GM12872 (cell line): ENCODE data around the gene RBMS2.

Source experiments
- TF ChIP-seq, protein P1 (sequence below): IDR thresholded peaks from 3 replicates; pipeline ENCODE4 v1.5.1; 2011; ENCODE audit warnings: low read depth, mild to moderate bottlenecking, low read length, moderate library complexity; ENCODE audit not compliant: insufficient read depth

RBMS2 gene

DNA sequence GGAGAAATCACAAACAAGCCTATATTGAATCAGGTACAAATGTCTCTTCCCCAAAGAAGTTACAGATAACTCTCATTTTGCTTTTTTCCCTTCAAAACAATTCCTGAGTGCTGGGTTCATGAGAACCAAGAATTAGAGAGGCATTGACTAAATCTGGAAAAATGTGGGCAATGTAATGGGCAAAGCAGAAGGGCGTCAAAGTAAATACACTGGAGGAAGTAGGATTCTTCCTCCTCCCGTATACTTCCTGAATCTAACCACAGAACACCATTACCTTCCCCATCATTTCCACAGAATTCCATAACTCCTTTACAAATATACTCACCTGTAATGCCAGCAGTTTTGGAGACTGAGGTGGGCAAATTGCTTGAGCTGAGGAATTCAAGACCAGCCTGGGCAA lies 3.0 kb upstream of the RBMS2 start:
- TF ChIP-seq, protein P1, sequence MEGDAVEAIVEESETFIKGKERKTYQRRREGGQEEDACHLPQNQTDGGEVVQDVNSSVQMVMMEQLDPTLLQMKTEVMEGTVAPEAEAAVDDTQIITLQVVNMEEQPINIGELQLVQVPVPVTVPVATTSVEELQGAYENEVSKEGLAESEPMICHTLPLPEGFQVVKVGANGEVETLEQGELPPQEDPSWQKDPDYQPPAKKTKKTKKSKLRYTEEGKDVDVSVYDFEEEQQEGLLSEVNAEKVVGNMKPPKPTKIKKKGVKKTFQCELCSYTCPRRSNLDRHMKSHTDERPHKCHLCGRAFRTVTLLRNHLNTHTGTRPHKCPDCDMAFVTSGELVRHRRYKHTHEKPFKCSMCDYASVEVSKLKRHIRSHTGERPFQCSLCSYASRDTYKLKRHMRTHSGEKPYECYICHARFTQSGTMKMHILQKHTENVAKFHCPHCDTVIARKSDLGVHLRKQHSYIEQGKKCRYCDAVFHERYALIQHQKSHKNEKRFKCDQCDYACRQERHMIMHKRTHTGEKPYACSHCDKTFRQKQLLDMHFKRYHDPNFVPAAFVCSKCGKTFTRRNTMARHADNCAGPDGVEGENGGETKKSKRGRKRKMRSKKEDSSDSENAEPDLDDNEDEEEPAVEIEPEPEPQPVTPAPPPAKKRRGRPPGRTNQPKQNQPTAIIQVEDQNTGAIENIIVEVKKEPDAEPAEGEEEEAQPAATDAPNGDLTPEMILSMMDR: no peak

DNA sequence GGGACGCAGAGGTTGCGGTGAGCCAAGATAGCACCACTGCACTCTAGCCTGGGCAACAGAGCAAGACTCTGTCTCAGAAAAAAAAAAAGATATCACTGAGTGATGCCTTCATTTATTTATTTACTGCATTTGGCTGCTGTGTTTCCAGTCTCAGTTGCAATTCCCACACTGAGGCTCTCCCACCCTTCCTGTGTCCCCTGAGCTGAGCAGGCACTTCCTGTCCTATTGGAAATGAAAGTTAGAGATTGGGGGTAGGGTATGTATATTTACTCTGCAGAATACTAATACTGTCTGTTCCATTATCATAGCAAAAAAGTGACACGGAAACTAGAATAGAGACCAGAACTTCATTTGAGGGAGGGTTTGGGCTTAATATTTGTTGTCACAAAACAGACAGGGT lies 1.6 kb upstream of the RBMS2 start:
- TF ChIP-seq, protein P1: no peak

DNA sequence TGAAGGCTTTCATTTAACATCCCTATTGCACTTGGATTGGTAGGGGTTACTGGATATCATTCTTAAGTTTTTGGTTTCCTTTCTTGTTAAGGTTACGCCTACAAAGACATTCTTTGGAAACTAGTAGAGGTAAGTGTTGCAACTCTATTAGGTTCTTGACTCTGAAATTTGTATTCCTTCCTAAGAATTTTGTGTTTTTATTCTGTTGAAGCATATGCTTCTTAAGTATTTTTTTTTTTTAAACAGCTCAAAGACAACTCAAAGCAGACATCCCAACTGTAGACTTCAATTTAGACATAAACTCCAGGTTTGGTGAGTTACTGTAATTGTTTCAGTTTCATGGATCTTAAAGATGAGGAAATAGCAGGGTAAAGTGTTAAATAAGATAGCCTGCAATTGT lies 1.1 kb upstream of the RBMS2 start:
- TF ChIP-seq, protein P1: no peak

DNA sequence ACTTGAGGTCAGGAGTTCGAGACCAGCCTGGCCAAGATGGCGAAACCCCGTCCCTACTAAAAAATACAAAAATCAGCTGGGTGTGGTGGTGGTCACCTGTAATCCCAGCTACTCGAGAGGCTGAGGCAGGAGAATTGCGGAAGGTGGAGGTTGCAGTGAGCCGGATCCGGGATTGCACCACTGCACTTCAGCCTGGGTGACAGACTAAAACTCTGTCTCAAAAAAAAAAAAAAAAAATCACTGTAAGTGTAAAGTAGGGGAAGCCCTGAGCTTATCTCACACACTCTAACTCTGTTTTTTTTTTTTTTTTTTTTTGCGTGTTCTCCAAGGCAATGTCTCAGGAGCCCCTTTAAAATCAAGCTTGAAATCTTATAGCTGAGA lies 421 bp upstream of the RBMS2 start:
- TF ChIP-seq, protein P1: no peak

DNA sequence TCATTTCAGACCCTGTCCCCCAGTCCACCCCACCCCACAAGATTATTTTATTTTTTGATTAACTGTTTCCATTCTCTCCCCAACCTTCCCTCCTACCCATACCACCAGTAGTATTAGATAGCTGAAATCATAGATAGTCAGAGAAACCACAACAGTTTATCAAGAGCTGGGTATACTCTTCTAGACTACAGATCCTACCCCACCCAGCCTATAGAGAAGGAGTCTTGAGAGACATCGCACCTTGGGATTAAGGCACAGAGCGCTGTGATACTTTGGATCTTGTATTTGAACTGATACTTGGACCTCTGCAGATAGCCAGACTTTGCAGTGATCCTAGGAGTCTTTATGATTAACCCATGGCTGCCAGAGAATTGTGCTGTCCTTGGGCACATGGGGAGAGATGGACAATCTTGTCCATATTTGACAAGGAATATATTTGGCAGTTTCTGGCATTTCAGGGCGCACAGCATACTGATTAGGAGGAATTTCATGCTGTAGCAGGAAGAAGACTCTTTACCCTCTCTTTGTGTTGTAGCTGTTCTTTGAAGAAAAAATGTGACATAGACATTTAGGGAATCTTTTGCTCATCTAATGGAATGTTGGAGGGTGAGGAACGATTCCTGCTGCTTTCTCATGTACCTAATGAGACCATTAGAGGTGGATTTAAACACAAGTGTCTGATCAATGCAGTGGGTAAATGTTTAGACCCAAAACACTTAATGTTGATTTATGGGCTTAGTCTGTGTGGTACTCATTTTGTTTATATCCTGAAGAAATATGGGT lies 982 bp downstream of the RBMS2 start:
- TF ChIP-seq, protein P1: no peak

DNA sequence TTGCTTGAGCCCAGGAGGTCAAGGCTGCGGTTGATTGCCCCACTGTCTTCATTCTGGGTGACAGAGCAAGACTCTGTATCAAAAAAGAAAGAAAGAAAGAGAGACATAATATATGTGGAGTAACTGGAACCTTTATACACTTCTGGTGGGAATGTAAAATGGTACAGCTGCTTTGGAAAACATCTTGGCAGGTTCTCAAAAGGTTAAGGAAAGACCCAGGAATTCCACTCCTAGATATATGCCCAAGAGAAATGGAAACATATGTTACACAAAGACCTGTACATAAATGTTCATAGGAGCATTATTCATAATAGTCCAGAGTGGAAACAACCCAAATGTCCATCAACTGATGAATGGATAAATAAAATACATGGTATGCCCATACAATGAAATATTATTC lies 7.2 kb downstream of the RBMS2 start:
- TF ChIP-seq, protein P1: no peak

DNA sequence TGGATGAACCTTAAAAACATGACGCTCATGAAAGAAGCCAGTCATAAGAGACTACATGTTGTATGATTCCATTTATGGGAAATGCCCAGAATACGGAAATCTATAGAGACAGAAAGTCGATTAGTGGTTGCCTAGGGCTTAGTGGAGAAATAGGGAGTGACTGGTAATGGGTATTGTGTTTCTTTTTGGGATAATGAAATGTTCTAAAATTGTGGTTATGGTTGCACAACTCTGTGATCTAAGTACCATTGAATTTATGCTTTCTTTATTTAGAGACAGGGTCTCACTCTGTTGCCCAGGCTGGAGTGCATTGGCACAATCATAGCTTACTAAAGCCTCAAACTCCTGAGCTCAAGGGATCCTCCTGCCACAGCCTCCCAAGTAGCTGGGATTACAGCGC lies 8.0 kb downstream of the RBMS2 start:
- TF ChIP-seq, protein P1: no peak
